ENCODE measurements around the gene ZSCAN32. TPM values are rescaled to one million over a fixed set of nuclear protein-coding genes. Genes with fewer than 3 reads are reported as not detected.

Gene ZSCAN32
- total RNA-seq: 7.8 and 10.6 TPM in 2 replicates

DNA sequence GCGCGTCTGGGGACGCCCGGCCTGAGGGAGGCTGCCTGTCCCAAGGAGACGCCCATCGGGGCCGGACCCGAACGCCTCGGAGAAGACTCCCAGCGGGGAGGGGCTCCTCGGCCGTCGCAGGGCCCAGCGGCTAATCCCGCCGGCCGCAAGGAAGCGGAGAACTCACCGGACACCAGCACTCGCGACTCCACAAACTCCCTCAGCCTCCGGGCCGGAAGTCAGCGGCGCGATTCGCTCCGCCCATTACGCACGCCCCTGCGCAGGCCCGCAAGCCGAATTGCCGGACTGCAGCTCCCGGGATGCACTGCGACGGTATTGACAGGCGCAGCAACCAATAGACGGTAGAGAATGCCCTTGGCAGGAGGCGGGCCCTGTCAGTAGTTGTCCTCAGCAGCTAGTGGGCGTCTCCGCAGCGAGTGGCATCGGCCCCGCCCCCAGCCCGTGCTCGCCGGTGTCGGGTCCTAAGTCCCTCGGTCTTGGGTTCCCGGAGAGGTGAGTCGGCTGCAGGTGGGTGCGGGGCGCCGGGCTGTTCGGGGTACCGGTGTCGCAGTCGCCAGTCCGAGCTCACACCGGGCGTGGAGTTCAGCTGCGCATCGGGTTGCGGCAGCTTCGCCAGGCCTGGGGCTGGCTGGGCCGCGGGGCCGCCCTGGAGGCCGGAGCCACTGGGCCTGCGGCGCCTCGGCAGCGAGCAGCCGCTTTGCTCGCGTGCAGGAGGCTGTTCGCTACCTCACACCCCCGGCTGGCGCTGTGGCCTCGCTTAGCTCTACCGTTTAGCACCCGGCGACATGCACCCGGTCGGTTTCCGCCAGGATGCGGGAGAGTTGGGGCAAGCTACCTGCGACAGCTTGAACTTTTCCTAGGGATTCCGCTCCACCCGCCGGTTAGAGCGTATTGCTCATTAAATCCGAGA lies at the start of gene ZSCAN32, which contains the start of gene ZNF174:
TSS of gene ZSCAN32 (minus strand) at position 226 of the 910 bp plus-strand sequence. CDS start 3,447 bp downstream, outside the sequence.
TSS of gene ZNF174 (plus strand) at position 437 of the 910 bp plus-strand sequence. CDS start 790 bp downstream, outside the sequence.

GRCh38 chr16:3443108-3444031 lies 42.6 kb upstream of the ZSCAN32 start, which contains the start of the genes NAA60 and ZNF597:
TSS of gene NAA60 (plus strand) at chr16:3443680. CDS start at chr16:3476228, 32,548 bp downstream.
TSS of gene ZNF597 (minus strand) at chr16:3443504. CDS start at chr16:3443153, 351 bp downstream.

DNA sequence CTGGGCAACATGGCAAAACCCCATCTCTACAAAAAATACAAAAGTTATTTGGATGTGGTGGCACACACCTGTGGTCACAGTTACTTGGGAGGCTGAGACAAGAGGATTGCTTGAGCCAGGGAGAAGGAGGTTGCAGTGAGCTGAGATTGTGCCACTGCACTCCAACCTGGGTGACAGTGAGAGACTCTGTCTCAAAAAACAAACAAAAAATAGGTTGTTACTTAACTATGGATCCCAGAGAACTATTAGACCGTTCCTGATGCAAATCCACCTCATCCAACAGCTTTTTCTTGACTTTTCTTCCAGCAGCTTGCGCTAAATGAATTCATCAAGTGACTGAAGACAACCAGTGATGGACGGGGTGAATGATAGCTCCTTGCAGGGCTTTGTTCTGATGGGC lies 45.2 kb downstream of the ZSCAN32 start, which contains the start of gene OR2C1:
TSS of gene OR2C1 (plus strand) at position 301 of the 400 bp plus-strand sequence. CDS start at position 353, 52 bp downstream.

Other genes with a start within 250 kb of the ZSCAN32 start
- not detected in 2 replicates for gene OR1F1, start 212.8 kb downstream of the ZSCAN32 start, total RNA-seq
- gene ZNF200, start 165.8 kb downstream of the ZSCAN32 start, total RNA-seq: 4.6 and 4.9 TPM in 2 replicates
- not detected in 2 replicates for gene MEFV, start 144.4 kb downstream of the ZSCAN32 start, total RNA-seq
- 19.9 and 29.3 TPM in 2 replicates for gene ZNF263, start 117.5 kb downstream of the ZSCAN32 start, total RNA-seq
- 1.4 and 1.8 TPM in 2 replicates for gene TIGD7, start 95.6 kb downstream of the ZSCAN32 start, total RNA-seq
- gene ZNF75A, start 95.5 kb downstream of the ZSCAN32 start, total RNA-seq: 9.0 and 11.2 TPM in 2 replicates
- not detected in 2 replicates for gene OR2C1, start 45.1 kb downstream of the ZSCAN32 start, total RNA-seq
- gene ZNF174, start 211 bp upstream of the ZSCAN32 start, total RNA-seq: 8.5 and 15.6 TPM in 2 replicates
- 1.1 and 1.4 TPM in 2 replicates for gene ZNF597, start 42.5 kb upstream of the ZSCAN32 start, total RNA-seq
- 32.3 and 35.2 TPM in 2 replicates for gene NAA60, start 42.7 kb upstream of the ZSCAN32 start, total RNA-seq
- gene C16orf90, start 94.5 kb upstream of the ZSCAN32 start, total RNA-seq: not detected in 2 replicates
- 6.7 and 11.9 TPM in 2 replicates for gene CLUAP1, start 100.0 kb upstream of the ZSCAN32 start, total RNA-seq
- not detected in 2 replicates for gene NLRC3, start 176.4 kb upstream of the ZSCAN32 start, total RNA-seq
- gene SLX4, start 210.6 kb upstream of the ZSCAN32 start, total RNA-seq: 4.2 and 7.5 TPM in 2 replicates